ENCODE measurements around the gene RER1.

RER1 gene

DNA sequence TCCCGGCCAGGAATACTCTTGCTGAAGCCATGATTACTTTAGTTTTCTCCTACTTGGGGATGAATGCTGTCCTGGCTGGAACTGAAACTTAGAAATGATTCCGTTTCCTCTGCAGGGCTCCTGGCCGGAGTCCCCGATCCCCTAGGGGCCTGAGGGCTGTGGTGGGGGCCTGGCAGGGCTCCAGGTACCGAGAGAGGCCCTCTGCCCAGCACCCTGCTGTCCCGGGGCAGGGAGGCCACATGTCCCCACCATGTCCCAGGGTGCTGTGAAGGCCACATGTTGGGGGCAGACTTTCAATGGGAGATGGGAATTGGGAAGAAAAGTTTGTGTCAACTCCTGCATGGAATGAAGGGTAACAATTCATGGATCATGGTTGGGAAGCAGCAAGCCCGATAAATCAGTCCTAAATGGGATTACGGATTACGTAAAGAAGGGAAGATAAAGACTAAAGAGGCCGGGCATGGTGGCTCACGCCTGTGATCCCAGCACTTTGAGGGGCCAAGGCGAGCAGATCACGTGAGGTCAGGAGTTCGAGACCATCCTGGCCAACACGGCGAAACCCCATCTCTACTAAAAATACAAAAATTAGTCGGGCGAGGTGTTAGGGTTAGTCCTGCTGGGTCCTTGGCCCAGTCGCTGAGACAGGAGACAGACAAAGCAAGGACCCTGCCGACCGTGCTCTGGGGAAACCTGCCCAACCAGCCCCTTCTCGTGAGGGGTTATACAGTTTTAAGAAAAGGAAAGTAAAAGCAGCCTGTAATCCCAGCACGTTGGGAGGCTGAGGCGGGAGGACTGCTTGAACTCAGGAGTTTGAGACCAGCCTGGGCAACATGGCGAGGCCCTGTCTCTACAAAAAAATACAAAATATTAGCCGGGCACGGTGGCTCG, 37.8 kb upstream of the RER1 start:
- DNase-seq = no peak

DNA sequence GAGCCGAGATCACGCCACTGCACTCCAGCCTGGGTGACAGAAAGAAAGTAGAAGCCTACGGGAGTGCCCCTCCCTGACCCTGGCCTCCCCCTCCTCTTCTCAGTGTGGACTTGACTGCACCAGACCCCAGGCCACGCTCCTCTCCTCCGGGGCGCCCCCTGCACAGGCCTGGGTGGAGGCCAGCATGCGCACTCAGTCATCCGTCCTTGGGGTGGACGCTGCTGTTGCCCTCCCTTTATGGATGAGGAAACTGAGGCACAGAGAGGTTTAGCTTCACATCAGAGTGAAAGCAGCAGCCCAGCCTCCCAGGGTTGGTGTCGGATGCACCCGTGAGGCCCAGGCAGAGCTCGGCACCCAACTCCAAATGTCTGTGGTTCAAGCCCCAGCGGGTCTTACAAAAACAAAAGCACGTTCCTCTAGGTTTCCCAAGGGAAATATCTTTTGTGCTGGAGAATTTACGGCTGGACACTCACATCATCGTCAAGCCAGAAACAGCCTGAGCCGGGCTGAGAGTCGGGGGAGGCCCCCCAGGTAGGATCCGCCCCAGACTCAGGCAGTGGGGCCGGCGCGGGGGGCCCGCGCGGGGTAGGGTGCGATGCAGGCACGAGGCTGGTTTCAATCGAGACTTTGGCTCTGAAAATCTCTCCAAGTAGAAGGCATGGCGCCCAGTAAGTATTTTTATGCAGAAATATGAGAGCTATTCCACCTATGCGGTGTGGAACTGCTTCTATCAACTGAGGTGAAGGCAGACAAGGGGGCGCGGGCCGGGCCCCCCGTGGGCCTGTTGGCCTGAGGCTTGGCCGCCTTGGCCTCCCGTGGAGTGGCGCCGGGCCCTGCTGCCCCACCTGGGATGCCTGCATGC, 36.9 kb upstream of the RER1 start:
- DNase-seq = peak; percentile 34

DNA sequence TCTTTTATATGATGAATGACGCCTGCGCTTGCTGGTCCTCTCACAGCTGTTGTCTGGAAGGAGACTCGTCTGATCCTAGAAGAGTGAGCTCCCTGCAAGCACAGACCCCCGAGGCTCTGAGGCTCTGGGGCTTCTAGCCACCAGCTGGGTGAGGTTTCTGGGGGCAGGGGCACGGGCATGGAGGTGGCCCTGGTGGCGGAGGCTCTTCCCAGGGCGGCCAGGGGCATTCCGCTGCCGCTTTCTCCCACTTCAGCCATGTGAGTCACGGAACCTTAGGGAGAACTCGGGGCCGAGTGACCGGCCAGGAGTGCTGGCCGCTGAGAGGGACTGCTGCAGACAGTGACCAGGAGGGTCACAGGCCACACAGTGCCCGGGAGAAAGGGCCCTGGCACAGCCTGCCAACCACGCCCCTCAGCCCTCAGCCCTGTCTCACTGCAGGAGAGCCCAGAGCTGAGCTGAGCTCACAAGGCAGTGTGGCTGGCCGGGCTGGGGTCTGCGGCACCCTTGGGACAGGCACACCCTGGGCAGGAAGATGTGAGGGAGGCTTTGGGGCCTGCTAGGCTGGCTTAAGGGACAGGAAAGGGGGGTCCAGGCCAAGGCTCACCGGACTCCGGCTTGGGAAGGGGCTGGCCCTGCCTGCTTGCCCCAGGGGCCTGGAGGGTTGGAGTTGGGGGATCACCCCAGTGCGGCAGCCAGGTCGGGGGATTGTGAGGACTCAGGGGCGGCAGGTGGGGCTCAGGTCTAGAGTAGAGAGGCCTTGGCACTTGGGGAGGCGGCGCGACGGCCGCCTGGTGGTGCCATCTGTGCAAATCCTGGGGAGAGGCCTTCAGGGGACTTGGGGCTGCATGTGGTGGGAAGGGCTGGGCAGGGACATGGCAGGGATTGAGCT, 36.0 kb upstream of the RER1 start:
- no peak for DNase-seq

- DNase-seq = no peak
Measured at GRCh38 chr1:2356401-2356800, 35.2 kb upstream of the RER1 start.

DNA sequence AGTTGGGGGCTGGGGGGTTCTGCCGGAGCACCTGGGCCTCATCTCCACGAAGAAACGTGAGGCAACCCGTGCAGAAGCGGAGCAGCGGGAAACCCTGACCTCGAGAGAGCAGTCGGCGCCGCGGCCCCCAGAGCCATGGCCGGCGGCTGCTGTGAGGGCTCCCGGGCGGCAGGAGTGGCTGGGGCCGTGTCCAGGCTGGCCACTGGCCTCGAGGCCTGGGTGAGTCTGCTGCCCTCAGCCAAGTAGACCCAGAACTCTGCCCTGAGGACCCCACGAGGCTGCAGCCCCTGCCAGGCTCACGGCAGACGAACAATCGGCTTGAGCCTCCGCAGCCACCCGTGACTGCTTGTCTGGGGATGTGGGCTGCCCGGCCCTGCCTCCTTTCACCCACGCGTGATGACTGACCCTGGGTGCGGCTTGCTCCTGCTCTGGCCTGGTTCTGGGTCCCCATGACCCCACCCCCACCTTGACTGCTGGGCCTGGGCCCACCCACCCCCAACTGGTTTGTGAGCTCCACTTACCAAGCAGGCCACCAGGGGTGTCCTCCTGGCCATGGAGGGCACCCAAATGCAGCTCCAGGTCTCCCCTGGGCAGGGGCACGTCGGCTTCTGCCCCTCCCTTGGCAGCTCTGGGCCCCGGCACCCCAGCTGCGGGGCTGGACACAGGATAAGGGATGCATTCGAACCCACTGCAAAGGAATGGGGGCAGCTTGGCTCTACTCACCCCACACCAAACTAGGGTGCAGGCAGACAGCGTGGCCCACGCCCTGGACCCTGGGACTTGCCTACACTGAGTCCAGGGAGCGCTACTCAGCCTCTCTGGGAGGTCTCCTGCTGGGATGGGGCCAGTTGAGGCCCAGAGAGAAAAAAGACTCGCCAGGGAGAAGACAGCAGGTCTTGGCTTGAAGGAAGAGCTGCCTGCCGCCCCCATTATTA, 34.5 kb upstream of the RER1 start:
- DNase-seq = no peak

DNA sequence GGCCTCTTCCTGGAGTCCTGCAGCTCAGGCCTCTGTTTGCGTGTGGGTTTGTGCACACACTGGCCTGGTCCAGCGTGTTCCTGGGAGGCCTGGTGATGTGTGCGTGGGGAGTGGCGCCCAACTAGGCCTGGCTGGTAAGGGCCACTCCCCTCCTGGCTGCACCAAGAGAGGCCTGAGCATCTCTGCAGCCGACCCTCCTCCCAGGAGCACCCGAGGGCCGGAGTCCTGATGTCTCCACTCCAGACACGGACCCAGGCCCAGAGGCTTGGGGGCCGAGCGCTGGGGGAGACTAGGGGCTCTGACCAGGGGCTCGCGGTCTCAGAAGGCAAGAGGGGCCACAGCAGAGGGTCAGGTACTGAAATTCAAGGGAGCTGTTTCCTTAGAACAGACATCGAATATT, 33.6 kb upstream of the RER1 start:
- DNase-seq = no peak

DNA sequence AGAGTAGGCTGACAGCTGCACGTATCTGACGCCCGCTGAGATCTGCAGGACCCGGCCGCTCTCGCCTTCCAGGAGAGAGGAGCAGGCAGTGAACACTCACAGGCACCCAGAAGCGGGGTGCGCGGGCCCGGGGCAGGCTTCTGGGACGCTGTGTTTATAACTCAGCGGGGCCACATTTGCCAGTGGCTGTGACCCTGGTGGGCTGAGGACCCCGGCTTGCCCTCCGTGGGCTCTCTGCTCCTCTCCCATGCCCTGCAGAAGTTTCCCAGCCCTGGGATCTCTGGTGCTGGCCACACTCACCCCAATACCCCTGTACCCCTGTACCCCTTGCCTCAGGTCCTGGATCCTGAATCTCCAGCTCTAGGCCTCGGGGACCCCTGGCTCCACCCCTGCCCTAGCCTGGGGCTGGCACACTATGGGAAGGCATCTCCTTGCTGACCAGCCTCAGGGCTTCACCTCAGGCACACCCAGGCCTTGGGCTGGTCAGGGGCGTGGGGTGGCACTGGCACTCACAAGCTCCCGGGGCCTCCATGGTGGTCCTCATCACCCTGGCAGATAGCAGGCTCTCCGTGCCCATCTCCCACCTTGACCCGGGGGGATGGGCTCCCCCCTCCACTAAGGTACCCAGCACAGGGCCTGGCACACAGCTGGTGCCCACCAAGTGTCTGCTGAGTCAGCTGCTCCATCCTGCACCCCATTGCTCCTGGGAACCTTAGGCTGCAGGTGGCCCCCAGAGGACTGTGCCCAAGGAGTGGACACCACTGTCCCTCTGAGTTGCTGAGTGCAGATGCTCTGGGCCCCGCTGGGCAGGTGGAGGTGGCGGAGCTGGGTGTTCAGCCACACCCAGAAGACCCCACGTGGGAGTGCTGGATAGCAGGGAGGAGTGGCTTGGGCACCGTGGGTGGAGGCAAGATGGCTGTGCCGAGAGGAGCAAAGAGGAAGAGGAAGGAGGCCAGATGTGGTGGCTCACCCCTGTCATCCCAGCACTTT, 32.7 kb upstream of the RER1 start:
- no peak for DNase-seq

GRCh38 chr1:2360588-2361364, 30.9 kb upstream of the RER1 start:
- peak; percentile 9 for DNase-seq

- no peak for DNase-seq
Measured at GRCh38 chr1:2363847-2364513, 27.7 kb upstream of the RER1 start.

DNA sequence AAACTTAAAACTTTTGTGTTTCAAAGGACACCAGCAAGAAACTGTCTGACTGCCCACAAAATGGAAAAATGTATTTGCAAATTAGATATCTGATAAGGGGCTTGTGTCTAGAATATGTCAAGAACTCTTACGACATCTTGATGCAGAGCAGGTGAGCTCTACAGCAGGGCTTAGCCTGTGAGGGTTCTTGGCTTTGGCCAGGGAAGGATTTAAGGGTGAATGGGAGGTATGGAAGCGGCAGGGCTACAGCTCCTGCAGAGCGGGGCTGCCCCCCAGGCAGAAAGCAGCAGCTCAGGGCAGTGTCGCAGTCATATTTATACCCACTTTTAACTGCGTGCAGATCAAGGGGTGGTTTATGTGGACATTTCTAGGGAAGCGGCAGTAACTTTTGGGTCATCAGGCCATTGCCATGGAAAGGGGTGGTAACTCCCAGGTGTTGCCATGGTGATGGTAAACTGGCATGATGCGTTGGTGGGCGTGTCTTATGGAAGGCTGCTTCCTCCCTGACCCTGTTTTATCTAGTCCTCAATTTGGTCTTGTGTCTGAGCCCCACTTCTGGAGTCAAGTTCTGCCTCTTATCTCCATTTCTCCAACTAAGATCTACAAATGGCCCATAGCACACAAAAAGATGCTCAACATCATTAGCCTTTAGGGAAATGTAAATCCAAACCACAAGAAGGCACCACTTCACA, 23.4 kb upstream of the RER1 start:
- no peak for DNase-seq

- DNase-seq = peak; percentile 24
Measured at GRCh38 chr1:2372551-2373490, 18.8 kb upstream of the RER1 start.

GRCh38 chr1:2373551-2374251, 17.9 kb upstream of the RER1 start:
- DNase-seq = no peak

DNA sequence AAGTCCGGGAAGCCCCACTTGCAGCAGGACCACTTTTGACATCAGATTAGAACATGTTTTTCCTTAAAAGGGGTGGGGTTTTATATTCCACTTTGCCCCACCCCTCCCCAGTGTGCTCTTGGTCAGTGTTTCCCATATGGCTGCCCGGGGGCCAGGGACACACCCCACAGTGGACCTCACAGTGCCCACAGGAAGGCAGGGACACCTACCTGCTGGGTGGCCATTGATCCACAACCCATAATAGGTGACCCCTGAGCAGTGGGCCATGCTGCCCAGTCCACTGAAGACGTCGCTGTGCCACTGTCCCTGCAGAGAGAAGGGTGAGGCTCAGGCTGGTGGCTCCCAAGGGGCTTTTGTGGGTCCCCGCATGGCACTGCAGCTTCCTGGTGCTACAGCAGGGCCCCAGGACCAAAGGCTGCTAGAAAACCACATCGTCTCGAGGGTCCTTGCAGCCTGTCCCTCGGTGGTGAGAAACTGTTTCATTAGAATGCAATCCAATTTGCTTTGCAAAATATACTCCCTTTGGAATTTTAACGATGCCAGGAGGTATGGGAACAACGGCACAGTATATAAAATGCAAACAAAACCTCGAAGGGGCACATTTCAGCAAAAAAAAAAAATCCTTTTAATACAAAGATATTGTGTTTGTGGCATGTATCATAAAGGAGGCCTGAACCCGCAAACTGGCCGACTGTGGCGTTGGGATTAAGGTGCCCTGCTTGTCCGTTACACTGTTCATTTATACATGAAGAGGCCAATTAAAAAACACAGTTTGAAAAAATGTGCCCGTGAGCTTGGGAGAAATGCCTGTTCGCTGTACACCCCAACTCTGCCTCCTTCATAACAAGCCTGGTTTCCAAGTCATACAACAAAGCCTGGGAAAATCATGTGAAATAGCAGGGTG, 17.1 kb upstream of the RER1 start:
- no peak for DNase-seq

DNA sequence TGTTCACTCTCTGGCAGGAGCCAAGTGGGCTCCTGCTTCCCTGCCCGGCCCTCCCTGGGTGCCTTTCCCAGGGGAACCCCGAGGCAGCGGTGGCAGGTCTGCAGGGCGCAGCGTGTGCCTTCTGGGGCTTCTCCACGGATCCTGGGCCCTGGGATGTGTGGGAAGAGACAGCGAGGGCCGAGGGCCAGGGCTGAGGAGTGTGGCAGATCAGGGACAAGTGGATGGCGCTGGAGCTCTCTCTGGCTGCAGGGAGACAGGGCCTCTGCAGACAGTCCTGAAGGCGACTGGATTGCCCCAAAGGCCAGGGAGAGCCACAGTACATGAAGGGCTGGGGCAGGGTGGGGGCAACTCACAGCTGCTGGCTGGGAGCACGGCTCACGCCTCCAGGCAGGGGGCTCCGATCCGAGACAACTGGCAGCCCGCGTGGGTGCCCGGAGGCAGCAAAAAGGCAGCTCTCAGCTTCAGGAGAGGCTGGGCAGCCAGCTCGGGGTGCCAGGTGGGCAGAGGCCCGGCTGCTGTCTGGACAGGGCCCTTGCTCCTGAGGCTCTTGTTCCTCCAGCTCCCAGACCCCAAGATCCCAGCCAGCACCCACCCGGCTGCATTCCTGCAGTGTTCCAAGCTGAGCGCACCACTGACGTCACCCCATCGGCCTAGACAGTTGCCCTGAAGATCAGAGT, 16.3 kb upstream of the RER1 start:
- no peak for DNase-seq

GRCh38 chr1:2375923-2376260, 15.7 kb upstream of the RER1 start:
- DNase-seq = no peak
